Measurements from ENCODE around the gene HSFX2. TPM values are rescaled to one million over a fixed set of nuclear protein-coding genes. Genes with fewer than 3 reads are reported as not detected.
"Not testable (repeated sequence)": the region's sequence is repeated elsewhere in the genome, so short reads cannot be mapped to it uniquely, and the experiment has no call there.

HSFX2 gene
- total RNA-seq, 1 donor from 2014 or later: not detected

- intact Hi-C loops (cut with DNase I); ATAC-seq; DNase-seq (ENCODE audit: missing footprints): not testable (repeated sequence)
Measured at GRCh38 chrX:149598603-149599002, 3.5 kb upstream of the HSFX2 start.

- ATAC-seq; intact Hi-C loops (cut with DNase I); DNase-seq (ENCODE audit: missing footprints): not testable (repeated sequence)
Measured at GRCh38 chrX:149595943-149596342, 829 bp upstream of the HSFX2 start.

GRCh38 chrX:149590993-149591392 is 4.1 kb downstream of the HSFX2 start:
- ATAC-seq; DNase-seq (ENCODE audit: missing footprints); intact Hi-C loops (cut with DNase I): not testable (repeated sequence)

- DNase-seq (ENCODE audit: missing footprints); ATAC-seq; intact Hi-C loops (cut with DNase I): not testable (repeated sequence)
Measured at GRCh38 chrX:149587359-149587758, 7.8 kb downstream of the HSFX2 start, which contains the start of gene MAGEA9B. Gene MAGEA9B, minus strand, starts transcription at chrX:149587459. Its CDS starts 4,280 bp downstream, at chrX:149583179.

GRCh38 chrX:149585631-149586030 is 9.5 kb downstream of the HSFX2 start:
- ATAC-seq; intact Hi-C loops (cut with DNase I); DNase-seq (ENCODE audit: missing footprints): not testable (repeated sequence)

- ATAC-seq; DNase-seq (ENCODE audit: missing footprints); intact Hi-C loops (cut with DNase I): not testable (repeated sequence)
Measured at GRCh38 chrX:149573456-149573855, 21.7 kb downstream of the HSFX2 start.

GRCh38 chrX:149572743-149573142 is 22.4 kb downstream of the HSFX2 start:
- intact Hi-C loops (cut with DNase I): no loop called here
- DNase-seq (ENCODE audit: missing footprints) (no peak), ATAC-seq (no peak)

- intact Hi-C loops (cut with DNase I): no loop called here
Measured at GRCh38 chrX:149571770-149572169, 23.3 kb downstream of the HSFX2 start.

GRCh38 chrX:149570668-149571067 is 24.4 kb downstream of the HSFX2 start:
- DNase-seq (ENCODE audit: missing footprints) (no peak), ATAC-seq (no peak)
- intact Hi-C loops (cut with DNase I): no loop called here

More at GRCh38 chrX:149571770-149572169, 23.3 kb downstream of the HSFX2 start:
- no peak for DNase-seq (ENCODE audit: missing footprints)
- ATAC-seq: no peak

- intact Hi-C loops (cut with DNase I): no loop called here
- ATAC-seq (no peak), DNase-seq (ENCODE audit: missing footprints) (no peak)
Measured at GRCh38 chrX:149569770-149570169, 25.3 kb downstream of the HSFX2 start.

GRCh38 chrX:149568701-149569296 is 26.3 kb downstream of the HSFX2 start:
- ATAC-seq: no peak
- intact Hi-C loops (cut with DNase I): no loop called here
- no peak for DNase-seq (ENCODE audit: missing footprints)

- DNase-seq (ENCODE audit: missing footprints) (peak; percentile 20), ATAC-seq (no peak)
- intact Hi-C loops (cut with DNase I): no loop called here
Measured at GRCh38 chrX:149567621-149568417, 27.3 kb downstream of the HSFX2 start.

- ATAC-seq (no peak), DNase-seq (ENCODE audit: missing footprints) (no peak)
- intact Hi-C loops (cut with DNase I): no loop called here
Measured at GRCh38 chrX:149563359-149563758, 31.8 kb downstream of the HSFX2 start.

- ATAC-seq; DNase-seq (ENCODE audit: missing footprints); intact Hi-C loops (cut with DNase I): not testable (repeated sequence)
Measured at GRCh38 chrX:149555251-149555650, 39.9 kb downstream of the HSFX2 start.

GRCh38 chrX:149551939-149552248 is 43.2 kb downstream of the HSFX2 start:
- DNase-seq (ENCODE audit: missing footprints); ATAC-seq: not testable (repeated sequence)

GRCh38 chrX:149551245-149551938 is 43.7 kb downstream of the HSFX2 start:
- ATAC-seq; intact Hi-C loops (cut with DNase I); DNase-seq (ENCODE audit: missing footprints): not testable (repeated sequence)

More at GRCh38 chrX:149551939-149552248, 43.2 kb downstream of the HSFX2 start:
- intact Hi-C loops (cut with DNase I): not testable (repeated sequence)

GRCh38 chrX:149550454-149550853 is 44.7 kb downstream of the HSFX2 start:
- ATAC-seq; intact Hi-C loops (cut with DNase I); DNase-seq (ENCODE audit: missing footprints): not testable (repeated sequence)

- intact Hi-C loops (cut with DNase I); DNase-seq (ENCODE audit: missing footprints); ATAC-seq: not testable (repeated sequence)
Measured at GRCh38 chrX:149549701-149550100, 45.4 kb downstream of the HSFX2 start, which contains the start of gene HSFX3. Gene HSFX3, minus strand, starts transcription at chrX:149549924. Its CDS starts 72 bp downstream, at chrX:149549852.

GRCh38 chrX:149547782-149548181 is 47.3 kb downstream of the HSFX2 start:
- intact Hi-C loops (cut with DNase I); ATAC-seq; DNase-seq (ENCODE audit: missing footprints): not testable (repeated sequence)
